RPMI8226 (cell line): Measurements from ENCODE around the gene PLIN1.
"Not testable (repeated sequence)": the region's sequence is repeated elsewhere in the genome, so short reads cannot be mapped to it uniquely, and the experiment has no call there.

Source experiments
- DNase-seq: peaks from one replicate; pipeline ENCODE4 v3.0.0-alpha.2; 2015

Gene PLIN1

GRCh38 chr15:89679212-89679611 lies at the start of gene PLIN1:
TSS of gene PLIN1 (minus strand) at chr15:89679367. CDS start at chr15:89677489, 1,878 bp downstream.
- no peak for DNase-seq

- no peak for DNase-seq
Measured at GRCh38 chr15:89728254-89728653, 49.1 kb upstream of the PLIN1 start.

- DNase-seq, result no peak
Measured at GRCh38 chr15:89725064-89725463, 45.9 kb upstream of the PLIN1 start.

- DNase-seq, result no peak
Measured at GRCh38 chr15:89724621-89725020, 45.5 kb upstream of the PLIN1 start.

- no peak for DNase-seq
Measured at GRCh38 chr15:89723031-89723430, 43.9 kb upstream of the PLIN1 start.

GRCh38 chr15:89714775-89715174 lies 35.6 kb upstream of the PLIN1 start:
- DNase-seq, result no peak

- no peak for DNase-seq
Measured at GRCh38 chr15:89707577-89707976, 28.4 kb upstream of the PLIN1 start.

GRCh38 chr15:89704411-89704810 lies 25.2 kb upstream of the PLIN1 start:
- DNase-seq, result no peak

- DNase-seq, result no peak
Measured at GRCh38 chr15:89695198-89695597, 16.0 kb upstream of the PLIN1 start.

GRCh38 chr15:89693696-89694095 lies 14.5 kb upstream of the PLIN1 start:
- DNase-seq, result no peak

- DNase-seq, result no peak
Measured at GRCh38 chr15:89693091-89693490, 13.9 kb upstream of the PLIN1 start.

GRCh38 chr15:89690276-89691218 lies 11.4 kb upstream of the PLIN1 start, which contains the start of the genes PEX11A and WDR93:
TSS of gene PEX11A (minus strand) at chr15:89690754. CDS start at chr15:89690632, 122 bp downstream.
TSS of gene WDR93 (plus strand) at chr15:89690811. CDS start at chr15:89701747, 10,936 bp downstream.
- DNase-seq, result peak; percentile 93

- DNase-seq, result not testable (repeated sequence)
Measured at GRCh38 chr15:89689930-89690275, 10.7 kb upstream of the PLIN1 start.

- no peak for DNase-seq
Measured at GRCh38 chr15:89686522-89686921, 7.4 kb upstream of the PLIN1 start.

GRCh38 chr15:89685995-89686394 lies 6.8 kb upstream of the PLIN1 start:
- DNase-seq, result no peak

- DNase-seq, result no peak
Measured at GRCh38 chr15:89681146-89681545, 2.0 kb upstream of the PLIN1 start.

- DNase-seq, result no peak
Measured at GRCh38 chr15:89680282-89680873, 1.2 kb upstream of the PLIN1 start.

- no peak for DNase-seq
Measured at GRCh38 chr15:89677381-89677780, 1.8 kb downstream of the PLIN1 start.

GRCh38 chr15:89675606-89676005 lies 3.6 kb downstream of the PLIN1 start:
- no peak for DNase-seq

GRCh38 chr15:89674526-89674925 lies 4.6 kb downstream of the PLIN1 start:
- DNase-seq, result no peak

GRCh38 chr15:89673165-89673512 lies 6.0 kb downstream of the PLIN1 start:
- peak; percentile 83 for DNase-seq

- DNase-seq, result no peak
Measured at GRCh38 chr15:89672221-89673164, 6.7 kb downstream of the PLIN1 start.

- no peak for DNase-seq
Measured at GRCh38 chr15:89671687-89672086, 7.5 kb downstream of the PLIN1 start.
